NCI-H510A treated with DMSO at 0.1 percent for 48 hours (cell line): ENCODE data around the gene TMOD3.
"Not testable (repeated sequence)": the region's sequence is repeated elsewhere in the genome, so short reads cannot be mapped to it uniquely, and the experiment has no call there.

Experiments used
- DNase-seq: peaks from one replicate; lab custom pipeline; 2025; lab: John Stamatoyannopoulos, UW

Gene TMOD3

GRCh38 chr15:51829376-51830275 lies at the start of gene TMOD3:
Gene TMOD3, plus strand, starts transcription at chr15:51829653. Its CDS starts 33,232 bp downstream, at chr15:51862885.
- peak; percentile 74 for DNase-seq

- no peak for DNase-seq
Measured at GRCh38 chr15:51780636-51781035, 48.8 kb upstream of the TMOD3 start.

- no peak for DNase-seq
Measured at GRCh38 chr15:51781506-51781905, 47.9 kb upstream of the TMOD3 start.

- DNase-seq, result no peak
Measured at GRCh38 chr15:51782357-51782896, 47.0 kb upstream of the TMOD3 start.

- no peak for DNase-seq
Measured at GRCh38 chr15:51783967-51784366, 45.5 kb upstream of the TMOD3 start.

DNA sequence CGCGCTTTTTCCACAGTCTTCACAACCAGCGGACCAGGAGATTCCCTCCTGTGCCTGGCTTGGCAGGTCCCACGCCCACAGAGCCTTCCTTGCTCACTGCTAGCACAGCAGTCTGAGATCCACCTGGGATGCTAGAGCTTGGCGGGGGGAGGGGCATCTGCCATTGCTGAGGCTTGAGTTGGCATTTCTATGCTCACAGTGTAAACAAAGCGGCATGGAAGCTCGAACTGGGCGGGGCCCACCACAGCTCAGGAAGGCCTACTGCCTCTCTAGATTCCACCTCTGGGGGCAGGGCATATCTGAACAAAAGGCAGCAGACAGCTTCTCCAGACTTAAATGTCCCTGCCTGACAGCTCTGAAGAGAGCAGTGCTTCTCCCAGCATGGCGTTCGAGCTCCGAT lies 42.3 kb upstream of the TMOD3 start:
- DNase-seq, result not testable (repeated sequence)

DNA sequence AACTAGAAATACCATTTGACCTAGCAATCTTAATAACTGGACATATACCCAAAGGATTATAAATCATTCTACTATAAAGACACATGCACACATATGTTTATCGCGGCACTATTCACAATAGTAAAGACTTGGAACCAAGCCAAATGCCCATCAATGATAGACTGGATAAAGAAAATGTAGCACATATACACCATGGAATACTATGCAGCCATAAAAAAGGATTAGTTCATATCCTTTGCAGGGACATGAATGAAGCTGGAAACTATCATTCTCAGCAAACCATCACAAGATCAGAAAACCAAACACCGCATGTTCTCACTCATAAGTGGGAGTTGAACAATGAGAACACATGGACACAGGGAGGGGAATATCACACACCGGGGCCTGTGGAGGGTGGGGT lies 37.0 kb upstream of the TMOD3 start:
- DNase-seq, result not testable (repeated sequence)

GRCh38 chr15:51793521-51794305 lies 35.7 kb upstream of the TMOD3 start:
- DNase-seq, result no peak

DNA sequence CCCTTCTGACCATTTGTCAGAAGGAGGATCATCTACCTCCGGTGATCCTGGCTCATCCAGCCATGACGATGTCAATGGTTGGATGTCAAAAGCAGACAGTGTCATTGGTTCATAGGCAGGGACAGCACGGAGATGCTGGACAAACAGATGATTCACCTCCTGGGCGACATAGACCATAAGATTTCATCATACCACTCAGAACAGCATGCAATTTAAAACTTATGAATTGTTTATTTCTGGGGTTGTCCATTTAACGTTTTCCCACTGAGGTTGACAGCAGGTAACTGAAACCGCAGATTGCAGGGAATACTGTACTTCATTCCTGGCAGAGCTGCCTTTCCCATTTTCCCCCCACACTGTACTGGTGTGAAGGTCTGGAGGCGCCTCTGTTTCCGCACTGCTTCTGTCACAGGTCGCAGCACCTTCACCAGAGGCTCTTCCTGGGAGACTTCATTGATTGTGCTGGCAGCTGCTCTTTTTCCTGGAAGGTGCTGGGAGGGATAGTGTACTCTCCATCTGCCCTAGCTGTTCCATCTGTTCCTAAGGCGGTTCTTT lies 32.5 kb upstream of the TMOD3 start:
- peak; percentile 16 for DNase-seq

DNA sequence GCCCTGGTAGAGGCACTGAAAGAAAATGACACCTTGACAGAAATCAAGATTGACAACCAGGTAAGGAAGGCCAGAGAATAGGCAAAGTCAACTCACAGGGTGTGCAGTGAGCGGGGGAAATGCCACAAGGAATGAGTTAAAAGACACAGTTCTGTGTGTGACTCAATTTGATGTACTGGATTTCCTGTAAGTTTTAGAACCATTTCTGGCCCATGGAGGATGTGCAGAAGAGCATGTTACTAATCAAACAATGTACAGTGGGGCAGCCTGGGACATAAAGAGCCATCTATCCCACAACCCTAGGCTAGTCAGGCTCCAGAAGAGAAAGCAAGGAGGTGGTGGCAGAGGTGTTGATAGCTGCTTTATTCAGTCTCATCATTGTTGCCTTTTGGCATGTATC lies 31.2 kb upstream of the TMOD3 start:
- no peak for DNase-seq

GRCh38 chr15:51799282-51800252 lies 29.9 kb upstream of the TMOD3 start:
- no peak for DNase-seq

DNA sequence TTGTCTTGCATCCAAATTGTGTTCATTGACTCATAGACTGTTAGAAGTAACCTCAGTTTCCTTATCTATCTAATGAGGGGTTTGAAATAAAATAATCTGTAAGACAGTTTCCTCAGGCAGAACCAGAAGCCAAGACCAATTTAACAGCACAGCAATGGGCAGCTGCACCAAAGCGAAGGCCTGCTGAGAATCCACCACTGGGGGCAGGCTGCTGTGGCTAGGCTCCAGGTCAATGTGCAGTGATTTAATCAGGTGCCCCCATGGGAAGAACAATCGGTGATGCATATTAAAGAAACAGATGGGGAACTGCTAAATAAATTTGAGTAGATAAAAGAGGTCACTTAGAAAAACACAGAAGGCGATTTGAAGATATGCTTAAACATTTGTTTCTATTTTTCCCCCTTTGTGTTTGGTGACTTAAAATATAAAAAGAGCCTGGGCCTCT lies 28.0 kb upstream of the TMOD3 start:
- DNase-seq, result no peak

DNA sequence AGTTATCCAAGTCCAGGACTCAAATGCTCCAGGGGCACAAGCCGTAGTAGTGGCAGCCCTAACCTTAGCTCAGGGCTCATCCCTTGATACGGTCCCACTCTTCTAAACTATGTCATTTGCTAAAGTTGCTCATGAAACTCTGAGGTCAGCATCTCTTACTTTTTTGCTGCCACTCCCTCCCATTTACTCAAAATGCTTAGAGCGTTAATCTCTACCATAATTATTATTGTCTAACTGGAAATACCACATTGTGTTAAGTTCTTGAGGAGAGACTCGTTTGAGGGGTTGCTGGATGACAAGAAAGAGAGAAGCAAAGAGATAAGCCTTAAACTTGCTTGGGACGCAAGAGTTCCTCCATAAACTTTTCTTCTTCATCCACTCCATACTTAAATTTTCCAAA lies 26.9 kb upstream of the TMOD3 start:
- no peak for DNase-seq

DNA sequence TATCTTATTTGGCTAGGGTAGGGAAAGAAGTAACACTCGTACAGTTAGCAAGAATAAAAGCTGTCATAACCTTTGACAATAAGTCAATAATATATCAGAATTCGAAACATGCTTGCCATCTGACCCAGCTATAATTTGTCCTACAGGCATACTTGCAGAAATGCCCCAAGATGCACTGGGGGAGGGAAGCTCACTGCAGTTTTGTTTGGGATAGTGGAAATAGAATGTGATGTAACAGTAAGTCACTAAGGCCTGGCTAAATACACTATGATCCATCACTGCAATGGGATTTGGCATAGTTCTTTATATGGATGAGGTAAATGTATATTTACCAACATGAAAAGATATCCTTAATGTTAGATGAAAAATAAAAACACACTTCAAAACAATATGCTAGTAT lies 25.5 kb upstream of the TMOD3 start:
- DNase-seq, result no peak

DNA sequence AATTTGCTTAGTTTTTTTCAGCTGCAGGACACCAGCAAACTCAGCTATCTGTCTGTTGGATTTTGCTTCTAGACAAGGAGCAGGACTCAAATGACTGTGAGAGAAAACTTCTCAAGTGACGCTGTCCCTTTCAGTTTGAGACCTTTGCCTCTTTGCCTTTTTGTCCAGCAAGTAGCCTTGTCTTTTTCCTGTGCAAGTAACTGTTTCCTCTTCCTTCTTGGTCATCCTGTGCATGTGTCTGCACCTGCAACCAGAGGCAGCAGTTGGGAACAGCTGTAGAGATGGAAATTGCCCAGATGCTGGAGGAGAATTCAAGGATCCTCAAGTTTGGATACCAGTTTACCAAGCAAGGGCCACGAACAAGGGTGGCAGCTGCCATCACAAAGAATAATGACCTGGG lies 23.3 kb upstream of the TMOD3 start:
- no peak for DNase-seq

- DNase-seq, result no peak
Measured at GRCh38 chr15:51809457-51809856, 20.0 kb upstream of the TMOD3 start.

- DNase-seq, result no peak
Measured at GRCh38 chr15:51812598-51812997, 16.9 kb upstream of the TMOD3 start.

GRCh38 chr15:51814606-51815005 lies 14.8 kb upstream of the TMOD3 start:
- no peak for DNase-seq

DNA sequence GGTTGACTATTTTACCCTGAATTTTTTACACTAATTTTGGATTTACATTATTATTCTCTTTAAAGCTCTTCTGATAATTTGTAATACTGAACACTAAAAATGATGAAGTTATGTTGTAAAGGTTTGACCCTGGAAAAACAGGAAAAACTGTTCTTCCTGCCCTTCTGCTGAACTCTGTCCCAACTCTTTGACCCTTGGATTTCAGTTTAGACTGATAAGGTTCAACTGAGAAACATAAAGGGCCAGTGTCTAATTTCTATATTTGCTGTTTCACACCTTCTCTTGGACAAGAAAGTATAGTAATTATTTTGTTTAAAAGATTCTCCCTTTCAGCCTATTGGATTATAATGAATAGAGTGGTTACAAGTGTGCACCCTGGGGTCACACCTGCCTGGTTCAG lies 12.8 kb upstream of the TMOD3 start:
- DNase-seq, result no peak

DNA sequence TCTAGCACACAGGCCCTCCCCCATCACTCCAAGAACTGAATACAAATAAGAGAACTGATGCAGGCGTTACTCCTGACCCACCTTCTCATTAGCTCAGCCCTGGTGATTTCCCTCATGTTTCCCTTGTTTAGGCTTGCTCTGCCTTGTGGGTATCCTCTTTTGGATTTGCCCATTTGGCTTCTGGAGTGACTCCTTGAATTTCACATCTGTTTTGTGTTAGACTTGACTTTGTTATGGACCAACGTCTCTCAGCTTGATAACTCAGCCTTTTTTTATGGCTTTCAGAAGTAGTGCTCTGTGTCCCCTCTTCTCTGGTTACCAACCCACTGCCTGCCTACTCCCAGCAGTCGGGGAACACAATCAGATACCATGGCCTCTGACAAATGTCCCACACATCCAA lies 11.3 kb upstream of the TMOD3 start:
- DNase-seq, result no peak

DNA sequence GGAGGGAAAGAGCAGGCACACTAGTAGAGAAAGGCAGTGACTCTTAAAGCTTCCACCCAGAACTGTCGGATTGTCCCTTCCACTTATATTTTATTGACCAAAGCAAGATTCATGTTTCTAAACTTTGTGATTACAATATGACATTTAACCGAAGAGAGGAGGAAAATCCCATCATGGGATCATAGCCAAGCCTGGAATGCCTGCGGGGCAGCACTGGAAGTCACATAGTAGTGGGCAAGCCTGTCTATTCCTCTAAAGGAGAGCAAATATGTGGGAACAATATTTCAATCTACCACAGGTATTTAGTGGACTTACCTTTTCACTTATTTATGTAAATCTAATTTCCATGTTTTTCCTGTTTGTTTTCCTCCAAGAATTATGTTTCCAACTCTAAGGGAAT lies 3.8 kb upstream of the TMOD3 start:
- DNase-seq, result no peak
